NCI-H82 (cell line): ENCODE data around the gene TMA7B.
A peak's percentile ranks its signal among the peaks of the same experiment; 100 is the strongest.

Experiments
- DNase-seq: peaks from one replicate; lab custom pipeline; 2025; lab: John Stamatoyannopoulos, UW

The TMA7B gene

DNA sequence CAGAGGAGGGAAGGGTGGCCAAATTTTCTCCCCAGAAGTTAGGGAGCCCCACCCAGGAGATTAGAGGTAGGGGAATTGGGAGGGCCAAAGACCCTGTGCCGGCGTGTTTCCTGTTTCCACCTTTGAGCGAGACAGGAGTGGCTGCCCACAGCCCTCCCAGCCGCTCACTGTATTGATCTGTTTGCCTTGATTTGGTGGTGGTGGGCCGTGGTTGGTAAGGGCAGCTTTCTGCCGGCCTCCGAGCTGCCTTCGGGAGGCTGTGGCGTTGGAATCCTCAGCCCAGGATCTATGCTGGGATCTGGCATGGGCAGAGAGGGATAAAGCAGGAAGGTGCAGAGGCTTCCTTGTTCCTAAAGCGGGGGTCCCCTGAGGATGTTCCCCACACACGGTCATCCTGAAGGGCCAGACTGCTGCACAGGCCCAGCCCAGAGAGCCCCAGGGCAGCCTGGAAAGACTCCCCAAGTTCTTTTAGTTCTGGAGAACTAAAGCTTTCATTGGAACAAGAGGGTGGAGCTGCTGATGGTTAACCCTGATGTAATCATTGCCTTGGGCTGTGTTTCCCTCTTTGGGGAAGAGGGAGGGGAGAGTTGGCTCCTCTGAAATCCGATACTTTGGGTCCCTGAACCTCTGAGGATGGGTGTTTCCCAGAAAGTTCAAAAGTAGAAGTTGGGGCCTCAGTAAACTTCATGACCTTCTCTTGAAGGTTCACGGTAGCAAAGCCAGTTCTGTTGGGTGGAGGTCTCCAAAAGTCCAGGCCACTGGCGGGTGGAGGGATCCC is 41.8 kb downstream of the TMA7B start:
- DNase-seq = no peak

DNA sequence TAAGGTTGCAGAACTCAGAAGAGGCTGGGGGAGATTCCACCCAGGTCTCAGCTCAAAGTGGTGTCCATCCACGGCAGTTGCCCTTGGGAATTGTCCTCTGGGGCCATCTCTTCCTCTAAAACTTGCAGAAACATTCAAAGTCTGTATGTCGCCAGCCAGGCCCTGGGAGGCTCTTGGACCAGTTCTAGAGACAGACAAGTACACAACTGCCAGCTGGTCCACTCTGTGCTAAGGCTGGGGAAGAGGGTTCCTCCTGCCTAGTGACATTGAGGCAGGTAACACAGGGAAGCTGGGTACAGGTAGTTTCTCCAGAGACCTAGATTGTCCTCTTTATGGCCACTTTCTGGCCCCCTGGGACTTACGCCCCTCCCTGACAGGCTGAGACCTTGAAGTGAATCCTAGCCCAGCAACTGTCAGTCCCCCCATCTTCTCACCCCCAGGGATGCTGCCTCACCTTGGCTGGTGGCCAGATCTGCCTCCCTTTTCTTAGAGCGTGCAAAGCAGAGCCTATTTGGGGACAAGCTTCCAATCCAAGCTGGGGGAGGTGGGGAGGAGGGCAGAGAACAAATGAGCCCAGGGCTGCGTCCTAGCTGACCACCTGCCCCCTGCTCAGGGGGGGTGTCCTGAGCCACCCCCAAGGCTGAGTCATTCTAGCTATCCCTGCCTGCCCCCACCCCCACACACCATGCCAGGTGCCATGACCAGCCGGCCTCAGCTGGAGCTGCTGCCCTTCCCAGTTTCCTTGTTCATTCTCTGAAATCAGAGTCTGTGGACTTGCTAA is 42.9 kb downstream of the TMA7B start:
- DNase-seq = peak; percentile 18

- peak; percentile 53 for DNase-seq
Observed at GRCh38 chr22:40004836-40005235, 44.6 kb downstream of the TMA7B start.

- peak; percentile 24 for DNase-seq
Observed at GRCh38 chr22:40006641-40007040, 46.4 kb downstream of the TMA7B start.

- DNase-seq = no peak
Observed at GRCh38 chr22:40007853-40008710, 47.9 kb downstream of the TMA7B start.

- no peak for DNase-seq
Observed at GRCh38 chr22:40008726-40009291, 48.6 kb downstream of the TMA7B start.

GRCh38 chr22:40009292-40009774 is 49.1 kb downstream of the TMA7B start:
- peak; percentile 87 for DNase-seq

DNA sequence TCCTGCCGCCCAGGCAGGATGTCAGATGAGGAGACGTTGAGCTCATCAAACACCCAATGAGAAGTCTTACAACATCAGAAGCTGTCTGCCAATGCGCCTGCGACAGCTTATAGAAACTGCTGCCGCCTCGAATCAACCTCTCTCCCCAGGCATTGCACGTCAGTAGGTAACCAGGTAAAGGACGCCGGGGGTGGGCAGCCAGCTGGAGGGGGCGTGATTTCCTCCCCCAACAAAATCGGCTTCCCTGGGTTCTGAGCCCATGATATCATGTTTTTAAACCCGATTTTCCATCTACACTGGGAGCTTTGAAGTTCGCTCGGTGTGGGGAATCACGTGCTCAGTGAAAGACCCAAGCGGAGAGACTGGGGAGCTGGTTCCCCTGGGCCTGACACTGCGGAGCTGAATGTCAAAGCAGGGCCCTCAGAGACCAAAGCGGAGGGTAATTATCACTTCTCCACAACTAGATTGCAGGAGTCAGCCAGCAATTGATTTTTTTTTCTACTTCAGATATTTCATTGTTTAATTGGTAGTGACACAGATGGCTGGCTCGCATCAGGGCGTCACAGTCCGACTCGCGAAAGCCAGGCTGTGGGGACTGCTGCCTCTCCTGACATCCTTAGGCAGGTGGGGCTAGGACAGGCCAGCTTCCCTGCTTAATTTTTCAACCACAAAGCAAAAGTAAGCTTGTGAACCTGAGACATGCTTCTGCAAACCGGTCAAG is 49.9 kb downstream of the TMA7B start:
- DNase-seq = peak; percentile 61

GRCh38 chr22:40010746-40011145 is 50.5 kb downstream of the TMA7B start:
- no peak for DNase-seq
